H1 (cell line): ENCODE data around the gene MIPEP. TPM values are rescaled to one million over a fixed set of nuclear protein-coding genes. Genes with fewer than 3 reads are reported as not detected.

Experiments used
- CTCF ChIA-PET: fragments of 300-600 bp; sonication (Branson Sonifier 250); formaldehyde crosslinking; loops from one replicate; lab custom pipeline; 2021; ENCODE audit not compliant: partially characterized antibody; lab: Charles Lee
- POLR2A ChIA-PET: fragments of 300-600 bp; sonication (Branson Sonifier 250); formaldehyde crosslinking; loops from one replicate; lab custom pipeline; 2021; ENCODE audit warnings: inconsistent platforms; ENCODE audit not compliant: partially characterized antibody; lab: Charles Lee
- DNase-seq, 2 experiments: peaks; one replicate each; pipeline versions ENCODE4 v3.0.0 to v3.0.0-alpha.2; 2010 to 2022; ENCODE audit warnings: low spot score in 2 of 2, low read depth in 1 of 2, mixed read lengths in 1 of 2
- FAIRE-seq: peaks from 2 replicates; lab custom pipeline; 2011; peaks lifted over from hg19 to GRCh38; lab: Jason Lieb, UNC
- H2AFZ ChIP-seq: 2 replicates; pipeline ENCODE4 v1.8.1; 2012; ENCODE audit warnings: low read length, inconsistent platforms
- H2AK5ac ChIP-seq: 2 replicates; pipeline ENCODE4 v1.6.1; 2013; ENCODE audit warnings: low read depth, low read length
- H2BK120ac ChIP-seq: replicated peaks from 2 replicates; pipeline ENCODE3; 2013; ENCODE audit warnings: low read depth, low read length, inconsistent platforms
- H2BK12ac ChIP-seq: 2 replicates; pipeline ENCODE4 v1.6.1; 2013; ENCODE audit warnings: low read depth, low read length
- H2BK15ac ChIP-seq: 2 replicates; pipeline ENCODE4 v1.6.1; 2013; ENCODE audit warnings: low read length
- H2BK20ac ChIP-seq: 2 replicates; pipeline ENCODE4 v1.6.1; 2013; ENCODE audit warnings: low read length
- H2BK5ac ChIP-seq: 2 replicates; pipeline ENCODE4 v1.6.1; 2013; ENCODE audit warnings: low read depth, low read length
- H3K14ac ChIP-seq: 2 replicates; pipeline ENCODE4 v1.6.1; 2013; ENCODE audit warnings: inconsistent platforms; ENCODE audit not compliant: insufficient read length
- H3K18ac ChIP-seq: 2 replicates; pipeline ENCODE4 v1.6.1; 2013; ENCODE audit warnings: low read length; ENCODE audit errors: extremely low read depth
- H3K23ac ChIP-seq: 2 replicates; pipeline ENCODE4 v1.6.1; 2013; ENCODE audit warnings: inconsistent platforms; ENCODE audit not compliant: insufficient read length
- H3K23me2 ChIP-seq: 2 replicates; pipeline ENCODE4 v1.6.1; 2013; ENCODE audit warnings: low read depth, low read length
- H3K27ac ChIP-seq: 2 replicates; pipeline ENCODE4 v1.6.1; 2011; ENCODE audit warnings: low read depth, low read length, inconsistent platforms
- H3K27me3 ChIP-seq, 4 experiments: replicated peaks in 1 of 4; 1 replicate in 1 of 4; 2 replicates in 3 of 4; pipeline versions ENCODE4 v1.6.1 to v1.8.1; 2011 to 2013; ENCODE audit warnings: low read length in 3 of 4, mild to moderate bottlenecking in 3 of 4, inconsistent platforms in 2 of 4, mixed read lengths in 2 of 4, moderate library complexity in 1 of 4; ENCODE audit not compliant: control insufficient read depth in 3 of 4, insufficient read depth in 3 of 4; ENCODE audit errors: extremely low read depth in 1 of 4
- H3K36me3 ChIP-seq, 4 experiments: 2 replicates each; pipeline versions ENCODE4 v1.6.1 to v1.8.1; 2011 to 2013; ENCODE audit warnings: mild to moderate bottlenecking in 4 of 4, low read length in 3 of 4, moderate library complexity in 2 of 4, control low read depth in 1 of 4, inconsistent platforms in 1 of 4; ENCODE audit not compliant: insufficient read depth in 4 of 4, control insufficient read depth in 2 of 4
- H3K4ac ChIP-seq: replicated peaks from 2 replicates; pipeline ENCODE3; 2013; ENCODE audit warnings: low read length, low read depth, mixed read lengths, inconsistent platforms; ENCODE audit not compliant: insufficient read length
- H3K4me1 ChIP-seq, 4 experiments: replicated peaks in 1 of 4; 1 replicate in 1 of 4; 2 replicates in 3 of 4; pipeline versions ENCODE4 v1.6.1 to v1.8.1; 2011 to 2013; ENCODE audit warnings: low read length in 3 of 4, inconsistent platforms in 2 of 4, mixed read lengths in 1 of 4; ENCODE audit not compliant: insufficient read depth in 4 of 4, control insufficient read depth in 3 of 4
- H3K4me2 ChIP-seq, 2 experiments: 2 replicates each; pipeline versions ENCODE4 v1.6.1 to v1.8.1; 2011 to 2013; ENCODE audit warnings: low read depth in 2 of 2, low read length in 2 of 2, control low read depth in 1 of 2, inconsistent platforms in 1 of 2, mild to moderate bottlenecking in 1 of 2; ENCODE audit not compliant: insufficient read depth in 1 of 2
- H3K4me3 ChIP-seq, 4 experiments: fragments of 200-600, 300-600 bp in 1 of 4; sonication (generic), shearing (Covaris generic), sonication (Bioruptor Twin) in 1 of 4; 2 replicates each; pipeline versions ENCODE4 v1.5.1 to v1.8.1; 2011 to 2016; ENCODE audit warnings: low read length in 4 of 4, low read depth in 3 of 4, control low read depth in 2 of 4, inconsistent platforms in 2 of 4, mild to moderate bottlenecking in 2 of 4, mixed read lengths in 1 of 4, moderate library complexity in 1 of 4; ENCODE audit not compliant: insufficient read depth in 2 of 4; ENCODE audit errors: extremely low read depth in 1 of 4
- H3K56ac ChIP-seq: replicated peaks from 2 replicates; pipeline ENCODE3; 2013; ENCODE audit warnings: low read depth, mild to moderate bottlenecking, mixed read lengths, low read length, inconsistent platforms; ENCODE audit not compliant: insufficient read length
- H3K79me1 ChIP-seq: 2 replicates; pipeline ENCODE4 v1.6.1; 2013; ENCODE audit warnings: low read depth, low read length, control low read depth
- H3K79me2 ChIP-seq, 2 experiments: 2 replicates each; pipeline versions ENCODE4 v1.6.1 to v1.8.1; 2012 to 2013; ENCODE audit warnings: low read length in 2 of 2, mild to moderate bottlenecking in 2 of 2, inconsistent platforms in 1 of 2; ENCODE audit not compliant: insufficient read depth in 2 of 2, control insufficient read depth in 1 of 2
- H3K9ac ChIP-seq, 4 experiments: replicated peaks in 1 of 4; 1 replicate in 1 of 4; 2 replicates in 3 of 4; pipeline versions ENCODE4 v1.6.1 to v1.8.1; 2011 to 2013; ENCODE audit warnings: low read depth in 3 of 4, low read length in 3 of 4, control low read depth in 2 of 4, mild to moderate bottlenecking in 2 of 4, moderate library complexity in 2 of 4, inconsistent platforms in 1 of 4; ENCODE audit errors: extremely low read depth in 1 of 4
- H3K9me3 ChIP-seq, 2 experiments: 2 replicates each; pipeline versions ENCODE4 v1.6.1 to v1.8.1; 2012 to 2013; ENCODE audit warnings: mild to moderate bottlenecking in 2 of 2, moderate library complexity in 2 of 2, control low read depth in 1 of 2, inconsistent platforms in 1 of 2, low read depth in 1 of 2, low read length in 1 of 2, mixed read lengths in 1 of 2; ENCODE audit not compliant: insufficient read depth in 2 of 2
- H4K20me1 ChIP-seq, 2 experiments: replicated peaks in 1 of 2; 2 replicates each; pipeline versions ENCODE3 to v1.8.1; 2011 to 2013; ENCODE audit warnings: inconsistent platforms in 2 of 2, low read length in 2 of 2, mild to moderate bottlenecking in 1 of 2; ENCODE audit not compliant: insufficient read depth in 2 of 2, control insufficient read depth in 1 of 2
- H4K5ac ChIP-seq: 2 replicates; pipeline ENCODE4 v1.6.1; 2013; ENCODE audit warnings: low read length, low read depth, mixed read lengths, inconsistent platforms; ENCODE audit not compliant: insufficient read length
- H4K8ac ChIP-seq: 2 replicates; pipeline ENCODE4 v1.8.0; 2013; ENCODE audit warnings: mild to moderate bottlenecking, moderate library complexity, low read length, inconsistent platforms; ENCODE audit not compliant: insufficient read depth; ENCODE audit errors: extremely low read depth
- H4K91ac ChIP-seq: replicated peaks from 2 replicates; pipeline ENCODE3; 2013; ENCODE audit warnings: low read length, mixed read lengths, inconsistent platforms; ENCODE audit not compliant: insufficient read length
- CEBPB ChIP-seq: IDR thresholded peaks from 2 replicates; pipeline ENCODE4 v1.6.1; 2012; ENCODE audit warnings: low read depth, low read length
- JUN ChIP-seq: IDR thresholded peaks from 2 replicates; pipeline ENCODE4 v1.6.1; 2011; ENCODE audit warnings: low read depth, mild to moderate bottlenecking, improper control_type of control experiment, low read length
- WGBS, 2 experiments: shearing (Covaris generic) in 1 of 2; methylation state at CpG; one replicate each; pipeline versions ENCODE4 v1.1.6 to v1.1.7; 2013 to 2015; ENCODE audit warnings: low lambda C conversion rate in 2 of 2, mixed read lengths in 2 of 2, inconsistent platforms in 1 of 2, low coverage in 1 of 2, missing lambda C conversion rate in 1 of 2; ENCODE audit not compliant: insufficient replicate concordance in 2 of 2, insufficient coverage in 1 of 2, insufficient read length in 1 of 2; ENCODE audit errors: extremely low coverage in 1 of 2, missing lambda C conversion rate in 1 of 2; 5-methylcytosine and 5-hydroxymethylcytosine counted together
- polyA plus RNA-seq, 7 experiments: library from polyadenylated mRNA; depleted of rRNA in 3 of 7; stranded (reverse) in 5 of 7; unstranded in 2 of 7; fragments of >200 nt in 5 of 7; fragments of 200-250 nt in 2 of 7; gene quantifications; 1 replicate in 5 of 7; 2 replicates in 1 of 7; 4 replicates in 1 of 7; pipeline versions ENCODE4 v1.2.1 to v1.2.3, GENCODE V29; 2011 to 2013; ENCODE audit warnings: missing spikeins in 2 of 7, mixed read lengths in 2 of 7
- total RNA-seq: library from RNA; stranded (reverse); fragmentation: NEBNext Ultra II Directional; extraction: Animal tissue kit (Norgen Biotek cat#: 25700); gene quantifications from 2 replicates; pipeline ENCODE4 v1.2.1, GENCODE V29; 2021

The MIPEP gene
- total and polyA plus RNA-seq, 2 of the 8 experiments (the other 6 are each of a cell fraction or from before 2014, with no cell fraction given), result 24.0 to 24.2 TPM

DNA sequence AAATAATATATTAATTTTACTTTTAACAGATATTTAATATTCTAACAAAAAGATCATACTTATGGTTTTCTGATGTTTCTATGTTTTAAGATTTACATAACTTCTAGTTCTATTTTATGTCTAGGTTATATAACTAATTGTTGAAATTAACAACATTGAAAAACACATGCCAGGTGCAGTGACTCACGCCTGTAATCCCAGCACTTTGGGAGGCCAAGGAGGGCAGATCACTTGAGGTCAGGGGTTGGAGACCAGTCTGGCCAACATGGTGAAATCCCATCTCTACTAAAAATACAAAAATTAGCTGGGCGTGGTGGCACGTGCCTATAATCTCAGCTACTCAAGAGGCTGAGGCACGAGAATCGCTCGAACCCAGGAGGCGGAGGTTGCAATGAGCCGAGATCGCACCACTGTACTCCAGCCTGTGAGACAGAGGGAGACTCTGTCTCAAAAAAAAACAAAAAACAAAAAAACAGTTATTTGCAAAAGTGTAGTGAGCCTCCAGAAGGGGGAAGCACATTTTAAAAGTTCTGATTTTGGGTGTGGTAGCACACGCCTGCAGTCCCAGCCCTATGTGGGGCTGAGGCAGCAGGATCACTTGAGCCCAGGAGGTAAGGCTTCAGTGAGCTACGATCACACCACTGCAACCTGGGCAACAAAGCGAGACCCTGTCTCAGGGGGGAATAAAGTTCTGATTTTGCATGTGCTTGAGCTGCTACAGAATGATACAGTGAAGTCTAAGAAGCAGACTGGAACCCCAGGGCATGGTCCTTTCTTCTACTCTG, 18.7 kb downstream of the MIPEP start:
- H3K18ac ChIP-seq, result no peak overlapping the region
- no peak overlapping the region for H2BK120ac ChIP-seq
- H3K27me3 ChIP-seq, result no peaks in the 10 kb centered on the region
- no peak overlapping the region for H2BK12ac ChIP-seq
- H3K36me3 ChIP-seq, result no peaks in the 10 kb centered on the region
- no peak overlapping the region for H3K9ac ChIP-seq
- H3K4me2 ChIP-seq, result no peak overlapping the region
- no peak overlapping the region for H2AFZ ChIP-seq
- no peak overlapping the region for H3K56ac ChIP-seq
- no peak overlapping the region for H4K91ac ChIP-seq
- WGBS, 2 experiments, result 88% methylated on average over 12 of the region's 12 CpGs; no CpG with 5 or more reads in 1 of the 2 experiments
- FAIRE-seq (no peak), DNase-seq (no peak)
- no peak overlapping the region for H3K27ac ChIP-seq
- ChIA-PET POLR2A (no interaction called here), CTCF (interaction anchor here (0.6 to 0.8 kb wide), 3 partner anchors 151 to 551 kb away, joined by 3 to 5 read pairs (median 3); no protein-coding TSS in a partner anchor)
- no peak overlapping the region for H2BK5ac ChIP-seq
- H3K23ac ChIP-seq, result no peak overlapping the region
- H3K14ac ChIP-seq, result no peak overlapping the region
- no peak overlapping the region for H4K8ac ChIP-seq
- H3K4ac ChIP-seq, result no peak overlapping the region
- no peaks in the 10 kb centered on the region for H3K9me3 ChIP-seq
- no peaks in the 10 kb centered on the region for H3K23me2 ChIP-seq
- H4K5ac ChIP-seq, result no peak overlapping the region
- no peak overlapping the region for H2AK5ac ChIP-seq
- no peak overlapping the region for H2BK20ac ChIP-seq
- H3K4me1 ChIP-seq, result peaks cover 0 to 2% (median 0%) of the 10 kb centered on the region in 4 experiments; a peak in 2 of 7 replicates
- H4K20me1 ChIP-seq, result peaks cover 0 to 2% of the 10 kb centered on the region in 2 experiments
- no peaks in the 10 kb centered on the region for H3K79me1 ChIP-seq
- H2BK15ac ChIP-seq, result no peak overlapping the region
- no peak overlapping the region for H3K4me3 ChIP-seq
- no peaks in the 10 kb centered on the region for H3K79me2 ChIP-seq
- TF ChIP-seq CEBPB (no peak), JUN (no peak)
